ENCODE results near the gene SAMM50. TPM values are rescaled to one million over a fixed set of nuclear protein-coding genes. Genes with fewer than 3 reads are reported as not detected.

SAMM50 gene
- total and polyA plus RNA-seq, 4 donors: 19.2 to 30.1 (median 26.0) TPM

- DNase-seq (ENCODE audit: low spot score): no peak
Observed at GRCh38 chr22:44001521-44001920, 46.3 kb downstream of the SAMM50 start.

GRCh38 chr22:44002324-44002723 lies 47.1 kb downstream of the SAMM50 start:
- H3K4me1 ChIP-seq (ENCODE audit: control insufficient read depth in 4 of 4, insufficient read depth in 4 of 4, low read length in 3 of 4): no peaks in the 10 kb centered on the region
- H3K27ac ChIP-seq (ENCODE audit: low read depth in 1 of 2, low read length in 2 of 2): no peak overlapping the region
- no peak for DNase-seq (ENCODE audit: low spot score)
- no peak overlapping the region for H3K4me3 ChIP-seq (ENCODE audit: low read depth in 1 of 3, low read length in 3 of 3)
- no peaks in the 10 kb centered on the region for H3K27me3 ChIP-seq (ENCODE audit: control insufficient read depth in 4 of 4, insufficient read depth in 4 of 4, low read length in 3 of 4)
- TF ChIP-seq FOXA1 (IDR thresholded peaks at IDR 0.05): no peak
- TF ChIP-seq HNF4A (conservative IDR thresholded peaks at IDR 0.05): no peak
- TF ChIP-seq TAF1 (conservative IDR thresholded peaks at IDR 0.05): no peak
- no peak for TF ChIP-seq JUND (IDR thresholded peaks at IDR 0.05)
- TF ChIP-seq YY1 (IDR thresholded peaks at IDR 0.05): no peak
- no peak for TF ChIP-seq RAD21 (IDR thresholded peaks at IDR 0.05)
- TF ChIP-seq EGR1 (IDR thresholded peaks at IDR 0.05; ENCODE audit: low read depth in 2 of 2): no peak
- no peak for TF ChIP-seq GABPA (IDR thresholded peaks at IDR 0.05 in 1 of 2, conservative IDR thresholded peaks at IDR 0.05 in 1 of 2)
- TF ChIP-seq NR2F2 (IDR thresholded peaks at IDR 0.05): no peak
- no peak for TF ChIP-seq ATF3 (IDR thresholded peaks at IDR 0.05)
- no peak for TF ChIP-seq REST (IDR thresholded peaks at IDR 0.05)
- no peaks in the 10 kb centered on the region for H3K9me3 ChIP-seq (ENCODE audit: control insufficient read depth in 4 of 4, low read length in 3 of 4)
- WGBS: 94% methylated on average over 11 of the region's 11 CpGs
- peaks cover 3 to 10% (median 7%) of the 10 kb centered on the region in 4 donors for H3K36me3 ChIP-seq (ENCODE audit: control insufficient read depth in 4 of 4, insufficient read depth in 3 of 4, low read depth in 1 of 4, low read length in 3 of 4)
- no peak overlapping the region for H3K9ac ChIP-seq (ENCODE audit: low read depth in 1 of 2, low read length in 2 of 2)

More at GRCh38 chr22:44001521-44001920, 46.3 kb downstream of the SAMM50 start:
- Histone ChIP-seq H3K9ac (ENCODE audit: low read depth in 1 of 2, low read length in 2 of 2) (no peak overlapping the region), H3K27me3 (ENCODE audit: control insufficient read depth in 4 of 4, insufficient read depth in 4 of 4, low read length in 3 of 4) (no peaks in the 10 kb centered on the region), H3K4me3 (ENCODE audit: low read depth in 1 of 3, low read length in 3 of 3) (no peak overlapping the region), H3K36me3 (ENCODE audit: control insufficient read depth in 4 of 4, insufficient read depth in 3 of 4, low read depth in 1 of 4, low read length in 3 of 4) (peaks cover 4 to 17% (median 14%) of the 10 kb centered on the region in 4 donors), H3K4me1 (ENCODE audit: control insufficient read depth in 4 of 4, insufficient read depth in 4 of 4, low read length in 3 of 4) (no peaks in the 10 kb centered on the region), H3K9me3 (ENCODE audit: control insufficient read depth in 4 of 4, low read length in 3 of 4) (no peaks in the 10 kb centered on the region), H3K27ac (ENCODE audit: low read depth in 1 of 2, low read length in 2 of 2) (no peak overlapping the region)
- WGBS: 93% methylated on average over 7 of the region's 7 CpGs
- TF ChIP-seq EGR1 (IDR thresholded peaks at IDR 0.05; ENCODE audit: low read depth in 2 of 2): no peak
- no peak for TF ChIP-seq RAD21 (IDR thresholded peaks at IDR 0.05)
- TF ChIP-seq GABPA (IDR thresholded peaks at IDR 0.05 in 1 of 2, conservative IDR thresholded peaks at IDR 0.05 in 1 of 2): no peak
- no peak for TF ChIP-seq JUND (IDR thresholded peaks at IDR 0.05)
- TF ChIP-seq MAX (IDR thresholded peaks at IDR 0.05): no peak
- no peak for TF ChIP-seq TAF1 (conservative IDR thresholded peaks at IDR 0.05)
- TF ChIP-seq CTCF (IDR thresholded peaks at IDR 0.05; ENCODE audit: low read depth, low read length, missing input control): no peak
- no peak for TF ChIP-seq HNF4G (IDR thresholded peaks at IDR 0.05)
- no peak for TF ChIP-seq RXRA (IDR thresholded peaks at IDR 0.05)
- no peak for TF ChIP-seq HNF4A (conservative IDR thresholded peaks at IDR 0.05)

All from liver (tissue), 9 donors.